Measurements from ENCODE around the gene SLC26A9. TPM values are rescaled to one million over a fixed set of nuclear protein-coding genes. Genes with fewer than 3 reads are reported as not detected.

SLC26A9 gene
- total RNA-seq, 6 experiments from 2014 or later = not detected

DNA sequence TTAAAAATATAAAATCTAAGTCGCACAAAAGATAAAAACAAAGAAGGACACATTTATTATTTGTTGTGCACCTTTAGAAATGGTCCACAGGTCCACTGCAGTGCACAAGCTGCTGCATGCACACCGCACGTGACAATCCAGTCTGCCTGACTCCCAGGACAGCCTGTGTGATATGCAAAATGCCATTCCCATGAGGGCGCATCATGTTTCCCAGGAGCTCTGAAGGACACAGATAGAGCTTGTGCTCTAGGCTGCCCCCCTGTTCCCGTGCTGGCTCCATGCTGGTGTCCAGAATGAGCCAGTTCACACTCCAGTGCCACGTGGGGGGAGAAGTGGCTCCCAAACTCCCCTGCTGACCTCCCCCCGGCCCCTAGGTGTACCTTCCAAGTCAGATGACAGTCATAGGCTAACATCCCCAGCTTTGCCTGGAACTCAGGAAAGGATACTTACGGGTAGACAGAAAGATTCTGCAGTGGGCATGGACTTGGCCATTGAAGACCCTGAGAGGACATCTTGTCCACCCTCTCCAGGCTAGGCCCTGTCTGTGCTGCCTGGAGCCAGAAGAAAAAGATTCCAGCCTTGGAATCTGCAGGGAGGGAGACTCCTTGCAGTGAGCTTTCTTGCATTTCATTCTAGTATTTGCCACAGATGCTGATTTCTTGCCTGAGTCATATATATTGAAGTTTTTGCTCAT lies 33.6 kb upstream of the SLC26A9 start:
- Mint-ChIP-seq H3K27ac (no peak overlapping the region; the same call in 1 of the 2 replicates), H3K27me3 (ENCODE audit: insufficient read depth) (no peaks in the 10 kb centered on the region; the same call in 1 of the 2 replicates), H3K4me3 (no peak overlapping the region), H3K9me3 (peaks cover 7% of the 10 kb centered on the region; the same call in 1 of the 2 replicates), H3K36me3 (ENCODE audit: low read depth) (no peaks in the 10 kb centered on the region; the same call in 1 of the 2 replicates), H3K4me1 (ENCODE audit: low read depth) (peaks cover 33% of the 10 kb centered on the region)
- DNase-seq = peak; percentile 50
- no peak for TF ChIP-seq CTCF (IDR thresholded peaks at IDR 0.05)

DNA sequence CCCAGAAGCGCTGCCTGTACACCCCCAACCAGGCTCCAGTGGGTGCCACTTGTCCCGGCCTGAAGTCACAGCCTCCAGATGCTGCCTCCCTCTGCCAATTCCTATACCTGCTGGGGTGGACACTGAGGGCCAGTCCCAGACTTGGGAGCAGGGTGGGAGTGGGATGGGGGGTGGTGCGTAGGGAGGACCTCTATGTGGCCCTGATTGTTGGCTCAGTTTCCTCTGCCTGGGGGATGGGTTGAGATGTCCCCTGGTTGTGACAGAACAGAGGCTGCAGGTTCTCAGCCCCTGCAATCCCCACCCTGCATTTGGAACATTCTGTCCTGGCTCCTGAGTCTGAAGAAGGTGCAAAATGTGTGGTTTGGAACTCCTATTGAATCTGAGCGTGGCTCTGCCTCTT lies 32.8 kb upstream of the SLC26A9 start:
- H3K4me1 Mint-ChIP-seq (ENCODE audit: low read depth) = peaks cover 33% of the 10 kb centered on the region
- H3K27me3 Mint-ChIP-seq (ENCODE audit: insufficient read depth) = peaks cover 5% of the 10 kb centered on the region
- no peak overlapping the region for H3K27ac Mint-ChIP-seq
- H3K4me3 Mint-ChIP-seq = no peak overlapping the region
- H3K36me3 Mint-ChIP-seq (ENCODE audit: low read depth) = no peaks in the 10 kb centered on the region; the same call in 1 of the 2 replicates
- H3K9me3 Mint-ChIP-seq = peaks cover 7% of the 10 kb centered on the region; the same call in 1 of the 2 replicates
- no peak for DNase-seq
- no peak for TF ChIP-seq CTCF (IDR thresholded peaks at IDR 0.05)

DNA sequence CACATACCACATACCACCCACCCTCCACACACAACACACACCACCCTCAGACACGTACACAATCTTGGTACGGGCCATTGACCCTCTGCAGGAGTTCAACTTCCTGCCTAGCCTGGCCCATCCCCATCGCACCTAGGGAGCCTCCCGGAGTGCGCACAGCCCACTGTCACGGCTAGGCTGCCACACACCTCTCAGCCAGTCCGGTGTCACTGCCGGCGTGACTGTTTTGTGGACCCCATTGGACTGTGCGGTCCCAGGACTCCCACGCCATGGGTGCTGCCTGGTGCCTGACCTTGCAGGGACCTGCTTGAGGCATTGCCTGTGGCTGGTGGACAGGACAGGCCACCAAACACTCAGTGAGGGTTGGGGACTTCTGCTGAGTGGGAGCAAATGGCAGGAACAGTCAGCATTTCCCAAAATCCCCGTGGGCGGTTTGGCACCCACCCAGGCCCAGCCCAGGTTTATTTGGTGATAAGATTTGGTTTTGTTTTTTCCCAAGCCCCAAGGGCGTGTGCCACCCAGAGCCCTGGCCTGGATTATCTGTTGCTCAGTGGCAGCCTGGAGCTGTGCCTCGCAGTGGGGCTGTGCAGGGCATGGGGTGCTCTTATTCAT lies 32.2 kb upstream of the SLC26A9 start:
- no peak overlapping the region for H3K4me3 Mint-ChIP-seq
- DNase-seq = no peak
- H3K36me3 Mint-ChIP-seq (ENCODE audit: low read depth) = no peaks in the 10 kb centered on the region; the same call in 1 of the 2 replicates
- H3K4me1 Mint-ChIP-seq (ENCODE audit: low read depth) = peaks cover 38% of the 10 kb centered on the region
- H3K9me3 Mint-ChIP-seq = peaks cover 7% of the 10 kb centered on the region; the same call in 1 of the 2 replicates
- H3K27ac Mint-ChIP-seq = no peak overlapping the region
- no peak for TF ChIP-seq CTCF (IDR thresholded peaks at IDR 0.05)
- H3K27me3 Mint-ChIP-seq (ENCODE audit: insufficient read depth) = peaks cover 5% of the 10 kb centered on the region

DNA sequence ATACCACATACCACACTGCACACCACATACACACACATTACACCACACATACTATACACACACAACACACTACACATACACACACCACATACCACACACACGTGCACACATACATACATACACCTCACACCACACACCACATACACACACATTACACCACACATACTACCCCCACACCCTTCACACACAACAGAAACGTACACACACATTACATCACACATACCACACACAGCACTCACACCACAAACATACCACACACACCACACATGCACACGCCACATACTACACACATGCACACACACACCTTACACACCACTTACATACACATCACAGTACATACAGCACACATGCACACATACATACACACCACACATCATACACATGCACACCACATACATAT lies 31.5 kb upstream of the SLC26A9 start:
- no peak overlapping the region for H3K4me3 Mint-ChIP-seq
- no peaks in the 10 kb centered on the region; the same call in 1 of the 2 replicates for H3K36me3 Mint-ChIP-seq (ENCODE audit: low read depth)

More for the DNA sequence above, 31.5 kb upstream of the SLC26A9 start:
- no peak for DNase-seq
- Mint-ChIP-seq H3K27ac (no peak overlapping the region), H3K9me3 (peaks cover 7% of the 10 kb centered on the region; the same call in 1 of the 2 replicates), H3K4me1 (ENCODE audit: low read depth) (peaks cover 37% of the 10 kb centered on the region), H3K27me3 (ENCODE audit: insufficient read depth) (peaks cover 5% of the 10 kb centered on the region)
- TF ChIP-seq CTCF (IDR thresholded peaks at IDR 0.05) = no peak
